ENCODE measurements around the gene RPTOR. TPM values are rescaled to one million over a fixed set of nuclear protein-coding genes. Genes with fewer than 3 reads are reported as not detected.

RPTOR gene
- total RNA-seq, 4 donors from 2014 or later, result 47.6 to 56.9 (median 55.4) TPM

DNA sequence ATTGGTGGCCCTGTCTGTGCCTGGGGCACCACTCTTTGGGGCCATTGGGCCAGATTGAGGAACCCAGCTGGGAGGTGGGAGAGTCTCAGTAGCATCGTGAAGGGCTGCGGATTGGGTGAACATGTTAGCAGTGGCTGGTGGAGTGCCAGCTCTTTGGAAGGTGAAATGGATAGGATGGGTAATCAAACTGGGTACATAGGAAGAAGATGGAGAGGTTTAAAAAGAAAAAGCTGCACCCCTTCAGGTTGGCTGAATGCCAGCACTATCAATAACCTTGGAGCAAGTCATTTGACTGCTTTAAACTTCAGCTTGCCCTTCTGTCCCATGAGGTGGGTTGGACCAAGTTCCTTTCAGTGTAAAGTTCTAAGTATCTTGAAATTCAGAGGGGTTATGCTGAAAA, 95.0 kb downstream of the RPTOR start:
- H3K36me3 ChIP-seq, result no peaks in the 10 kb centered on the region

DNA sequence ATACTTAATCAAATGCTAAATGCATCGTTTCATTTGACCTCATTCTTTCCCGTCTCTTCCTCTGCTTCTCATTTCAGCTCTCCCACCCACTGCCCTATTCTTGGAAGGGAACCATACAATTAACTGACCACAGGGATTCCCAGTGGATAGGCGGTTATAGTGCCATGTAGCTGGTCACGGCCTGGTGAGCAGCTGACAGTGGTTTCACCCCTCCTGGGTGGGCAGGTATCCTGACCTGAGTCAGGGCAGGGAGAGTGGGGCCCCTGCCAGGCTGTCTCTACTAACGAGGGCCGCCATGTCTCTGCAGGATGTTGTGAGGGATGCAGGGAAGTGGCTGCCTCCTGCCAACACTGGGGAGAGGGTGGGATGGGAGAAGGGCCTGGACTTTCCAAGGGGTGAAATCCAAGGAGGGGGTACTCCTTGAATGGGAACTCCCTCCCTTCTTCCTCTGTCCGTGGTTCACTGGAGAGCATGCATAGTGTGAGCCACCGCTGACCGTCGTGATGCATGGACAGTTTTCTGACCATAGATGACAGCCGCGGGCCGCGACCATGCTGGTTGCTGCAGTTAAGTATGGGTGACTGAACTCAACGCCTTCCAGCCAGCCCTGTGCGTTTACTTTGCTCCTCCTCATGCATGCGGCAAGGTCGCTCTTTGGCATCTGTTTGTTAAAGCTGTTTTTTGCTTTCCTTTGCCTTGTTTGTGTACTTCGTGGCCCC, 95.9 kb downstream of the RPTOR start:
- H3K9me3 ChIP-seq, result no peaks in the 10 kb centered on the region
- DNase-seq, result no peak
- no peaks in the 10 kb centered on the region for H3K27me3 ChIP-seq
- H3K4me3 ChIP-seq, result no peak overlapping the region
- ATAC-seq, result no peak
- intact Hi-C loops (cut with DNase I; ENCODE audit: low total_unique reads), result no loop called here
- in situ Hi-C loops (cut with MboI; ENCODE audit: low sequenced_read_pairs in 4 of 4), result no loop called here
- peaks cover 0 to 4% of the 10 kb centered on the region in 2 donors for H3K4me1 ChIP-seq
- no peak for TF ChIP-seq POLR2A (IDR thresholded peaks at IDR 0.05)
- TF ChIP-seq, protein P1, sequence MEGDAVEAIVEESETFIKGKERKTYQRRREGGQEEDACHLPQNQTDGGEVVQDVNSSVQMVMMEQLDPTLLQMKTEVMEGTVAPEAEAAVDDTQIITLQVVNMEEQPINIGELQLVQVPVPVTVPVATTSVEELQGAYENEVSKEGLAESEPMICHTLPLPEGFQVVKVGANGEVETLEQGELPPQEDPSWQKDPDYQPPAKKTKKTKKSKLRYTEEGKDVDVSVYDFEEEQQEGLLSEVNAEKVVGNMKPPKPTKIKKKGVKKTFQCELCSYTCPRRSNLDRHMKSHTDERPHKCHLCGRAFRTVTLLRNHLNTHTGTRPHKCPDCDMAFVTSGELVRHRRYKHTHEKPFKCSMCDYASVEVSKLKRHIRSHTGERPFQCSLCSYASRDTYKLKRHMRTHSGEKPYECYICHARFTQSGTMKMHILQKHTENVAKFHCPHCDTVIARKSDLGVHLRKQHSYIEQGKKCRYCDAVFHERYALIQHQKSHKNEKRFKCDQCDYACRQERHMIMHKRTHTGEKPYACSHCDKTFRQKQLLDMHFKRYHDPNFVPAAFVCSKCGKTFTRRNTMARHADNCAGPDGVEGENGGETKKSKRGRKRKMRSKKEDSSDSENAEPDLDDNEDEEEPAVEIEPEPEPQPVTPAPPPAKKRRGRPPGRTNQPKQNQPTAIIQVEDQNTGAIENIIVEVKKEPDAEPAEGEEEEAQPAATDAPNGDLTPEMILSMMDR (IDR thresholded peaks at IDR 0.05 in 4 of 5, conservative IDR thresholded peaks at IDR 0.05 in 1 of 5), result no peak
- H3K27ac ChIP-seq, result no peak overlapping the region
- no peaks in the 10 kb centered on the region for H3K36me3 ChIP-seq

More for the DNA sequence above, 95.0 kb downstream of the RPTOR start:
- Histone ChIP-seq H3K4me1 (peaks cover 0 to 4% of the 10 kb centered on the region in 2 donors), H3K9me3 (no peaks in the 10 kb centered on the region), H3K27me3 (no peaks in the 10 kb centered on the region), H3K4me3 (no peak overlapping the region), H3K27ac (no peak overlapping the region)
- ATAC-seq (no peak), DNase-seq (no peak)
- in situ Hi-C loops (cut with MboI; ENCODE audit: low sequenced_read_pairs in 4 of 4) (no loop called here), intact Hi-C loops (cut with DNase I; ENCODE audit: low total_unique reads) (no loop called here)
- TF ChIP-seq, protein P1 (IDR thresholded peaks at IDR 0.05 in 4 of 5, conservative IDR thresholded peaks at IDR 0.05 in 1 of 5), result no peak
- TF ChIP-seq POLR2A (IDR thresholded peaks at IDR 0.05), result no peak

DNA sequence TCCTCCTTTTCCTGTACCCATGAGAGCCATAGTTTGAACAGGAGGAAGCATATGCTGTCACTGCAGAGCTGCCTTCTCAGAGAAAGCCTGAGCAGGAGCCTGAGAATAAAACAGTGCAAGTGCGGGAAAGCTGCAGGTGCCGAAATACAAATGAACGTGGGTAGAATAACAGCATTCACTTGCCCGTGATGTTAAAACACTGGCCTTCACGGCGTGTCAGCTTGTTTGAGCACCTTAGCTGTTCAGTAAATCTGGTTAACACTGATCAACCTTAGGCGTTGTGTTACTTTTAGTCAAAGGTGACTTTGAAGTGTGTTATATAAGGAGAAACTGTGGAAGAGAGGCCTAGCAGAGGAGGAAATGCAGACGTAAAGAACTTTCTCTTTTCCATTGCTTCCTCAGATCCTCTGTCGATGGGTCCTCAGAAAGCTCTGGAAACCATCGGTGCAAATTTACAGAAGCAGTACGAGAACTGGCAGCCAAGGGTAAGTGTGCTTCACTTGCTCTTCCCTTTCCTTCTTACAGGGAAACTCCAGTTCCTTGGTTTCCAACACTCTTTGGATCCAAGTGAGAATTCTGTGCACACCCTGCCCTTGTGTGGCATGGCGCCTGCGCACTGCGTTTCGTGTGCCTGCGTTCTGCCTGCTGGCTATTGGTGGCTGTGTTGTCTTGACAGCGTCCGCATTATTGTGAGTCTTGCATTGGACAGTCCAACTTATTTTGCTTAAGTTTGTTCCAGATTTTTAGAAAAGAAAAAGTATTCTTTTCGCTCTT, 98.9 kb downstream of the RPTOR start:
- no peak for TF ChIP-seq POLR2A (IDR thresholded peaks at IDR 0.05)
- TF ChIP-seq, protein P1 (IDR thresholded peaks at IDR 0.05 in 4 of 5, conservative IDR thresholded peaks at IDR 0.05 in 1 of 5), result no peak
- in situ Hi-C loops (cut with MboI; ENCODE audit: low sequenced_read_pairs in 4 of 4), result no loop called here
- intact Hi-C loops (cut with DNase I; ENCODE audit: low total_unique reads), result no loop called here
- Histone ChIP-seq H3K27me3 (no peaks in the 10 kb centered on the region), H3K4me1 (peaks cover 11 to 25% of the 10 kb centered on the region in 2 donors), H3K9me3 (no peaks in the 10 kb centered on the region), H3K27ac (no peak overlapping the region), H3K4me3 (no peak overlapping the region), H3K36me3 (no peaks in the 10 kb centered on the region)
- ATAC-seq (no peak), DNase-seq (no peak)

DNA sequence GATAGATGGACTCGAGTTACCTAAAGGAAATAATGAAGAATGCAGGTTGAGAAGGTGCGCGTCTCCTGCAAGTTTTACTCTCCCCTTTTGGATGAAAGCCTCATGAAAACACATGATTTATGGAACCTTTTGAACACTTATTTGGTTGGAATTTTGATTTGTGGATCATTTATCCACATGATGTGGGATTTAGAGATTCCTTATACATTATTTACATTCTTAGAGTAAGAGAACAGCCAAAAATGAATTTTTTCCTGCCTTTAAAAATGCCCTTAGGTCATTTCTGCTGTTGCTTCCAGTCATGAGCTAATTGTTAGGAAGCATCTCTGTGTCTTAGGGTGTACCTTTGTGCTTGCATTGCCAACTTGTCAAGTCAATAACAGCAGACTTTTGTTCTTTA, 99.9 kb downstream of the RPTOR start:
- H3K4me1 ChIP-seq, result peaks cover 19 to 33% of the 10 kb centered on the region in 2 donors
- DNase-seq (no peak), ATAC-seq (no peak)
- intact Hi-C loops (cut with DNase I; ENCODE audit: low total_unique reads) (no loop called here), in situ Hi-C loops (cut with MboI; ENCODE audit: low sequenced_read_pairs in 4 of 4) (no loop called here)
- no peak overlapping the region for H3K4me3 ChIP-seq
- H3K9me3 ChIP-seq, result no peaks in the 10 kb centered on the region
- no peaks in the 10 kb centered on the region for H3K27me3 ChIP-seq
- no peak for TF ChIP-seq POLR2A (IDR thresholded peaks at IDR 0.05)
- TF ChIP-seq, protein P1 (IDR thresholded peaks at IDR 0.05 in 4 of 5, conservative IDR thresholded peaks at IDR 0.05 in 1 of 5), result no peak
- no peaks in the 10 kb centered on the region for H3K36me3 ChIP-seq
- no peak overlapping the region for H3K27ac ChIP-seq

All from gastrocnemius medialis (tissue), 4 donors.